Measurements from ENCODE around the gene MRPL53.
"Not testable (repeated sequence)": the region's sequence is repeated elsewhere in the genome, so short reads cannot be mapped to it uniquely, and the experiment has no call there.

Gene MRPL53

GRCh38 chr2:74502147-74502719, 29.8 kb upstream of the MRPL53 start:
- DNase-seq, result no peak

- DNase-seq, result no peak
Measured at GRCh38 chr2:74501335-74502071, 29.0 kb upstream of the MRPL53 start.

- no peak for DNase-seq
Measured at GRCh38 chr2:74500578-74500946, 28.1 kb upstream of the MRPL53 start.

- DNase-seq, result no peak
Measured at GRCh38 chr2:74499940-74500577, 27.6 kb upstream of the MRPL53 start.

GRCh38 chr2:74499267-74499939, 26.9 kb upstream of the MRPL53 start, which contains the start of gene LBX2:
Gene LBX2, minus strand, starts transcription at chr2:74499603. Its CDS starts 66 bp downstream, at chr2:74499537.
- DNase-seq, result peak; percentile 28

- peak; percentile 53 for DNase-seq
Measured at GRCh38 chr2:74498500-74499266, 26.2 kb upstream of the MRPL53 start.

- peak; percentile 33 for DNase-seq
Measured at GRCh38 chr2:74497777-74498499, 25.5 kb upstream of the MRPL53 start.

- no peak for DNase-seq
Measured at GRCh38 chr2:74496997-74497776, 24.7 kb upstream of the MRPL53 start.

GRCh38 chr2:74495440-74495839, 23.0 kb upstream of the MRPL53 start:
- no peak for DNase-seq

- no peak for DNase-seq
Measured at GRCh38 chr2:74493546-74493945, 21.1 kb upstream of the MRPL53 start.

GRCh38 chr2:74491648-74492544, 19.4 kb upstream of the MRPL53 start:
- no peak for DNase-seq

GRCh38 chr2:74489906-74490305, 17.4 kb upstream of the MRPL53 start:
- no peak for DNase-seq

- DNase-seq, result no peak
Measured at GRCh38 chr2:74488643-74489481, 16.4 kb upstream of the MRPL53 start.

- DNase-seq, result no peak
Measured at GRCh38 chr2:74486141-74486540, 13.7 kb upstream of the MRPL53 start.

- not testable (repeated sequence) for DNase-seq
Measured at GRCh38 chr2:74483675-74484164, 11.2 kb upstream of the MRPL53 start.

- DNase-seq, result peak; percentile 97
Measured at GRCh38 chr2:74482801-74483674, 10.6 kb upstream of the MRPL53 start, which contains the start of the genes CCDC142 and TTC31. Gene CCDC142, minus strand, starts transcription at chr2:74482998. Its CDS starts 161 bp downstream, at chr2:74482837. Gene TTC31, plus strand, starts transcription at chr2:74483081. Its CDS starts 15 bp downstream, at chr2:74483096.

- DNase-seq, result peak; percentile 35
Measured at GRCh38 chr2:74481961-74482800, 9.7 kb upstream of the MRPL53 start.
